GM12878 (cell line): ENCODE results near the gene SYCP2. TPM values are rescaled to one million over a fixed set of nuclear protein-coding genes. Genes with fewer than 3 reads are reported as not detected.

Experiments used
- ATAC-seq: fragments of 200-7000 bp; cut with Tn5 transposase; 3 replicates; pipeline ENCODE4 v1.9.1; 2020; ENCODE audit warnings: mild to moderate bottlenecking, moderate library complexity
- BruUV-seq: library from RNA; stranded (reverse); fragments of 400-500 nt; replicated peaks from 2 replicates; lab custom pipeline; 2021; lab: Mats Ljungman, UMichigan
- CTCF ChIA-PET: fragments of 300-600 bp; sonication (Branson Sonifier 250); formaldehyde crosslinking; extraction: SDS; loops from one replicate; lab custom pipeline; 2021; ENCODE audit warnings: inconsistent platforms; lab: Yijun Ruan, JAX
- POLR2A ChIA-PET: fragments of 350-600 bp; formaldehyde crosslinking; extraction: SDS; loops from one replicate; lab custom pipeline; 2021; ENCODE audit warnings: inconsistent platforms; lab: Charles Lee
- RAD21 ChIA-PET: fragments of 300-600 bp; sonication (Branson Sonifier 250); formaldehyde crosslinking; loops from one replicate; lab custom pipeline; 2023; ENCODE audit warnings: antibody characterized with exemption; ENCODE audit not compliant: unreplicated experiment; lab: Charles Lee
- SMC1A ChIA-PET: fragments of 300-600 bp; sonication (Branson Sonifier 250); formaldehyde crosslinking; loops from one replicate; lab custom pipeline; 2023; ENCODE audit not compliant: unreplicated experiment, uncharacterized antibody; lab: Charles Lee
- DNase-seq: peaks from one replicate; pipeline ENCODE4 v3.0.0-alpha.2; 2011; ENCODE audit warnings: low read depth, low spot score
- FAIRE-seq: peaks from 3 replicates; lab custom pipeline; 2011; peaks lifted over from hg19 to GRCh38; lab: Jason Lieb, UNC
- H2AFZ ChIP-seq: 2 replicates; pipeline ENCODE4 v1.6.0; 2011; ENCODE audit warnings: low read depth, low read length, control low read depth; ENCODE audit not compliant: control insufficient read depth
- H3K27ac ChIP-seq: 2 replicates; pipeline ENCODE4 v1.5.1; 2011; ENCODE audit warnings: control low read depth; ENCODE audit not compliant: control insufficient read depth, insufficient read depth
- H3K27me3 ChIP-seq, 2 experiments: replicated peaks in 1 of 2; 2 replicates each; pipeline versions ENCODE4 v1.6.0 to v1.6.1; 2011; ENCODE audit warnings: low read length in 1 of 2; ENCODE audit not compliant: control insufficient read depth in 2 of 2, insufficient read depth in 2 of 2
- H3K36me3 ChIP-seq, 2 experiments: 2 replicates each; pipeline ENCODE4 v1.5.1; 2011; ENCODE audit warnings: low read length in 1 of 2; ENCODE audit not compliant: control insufficient read depth in 2 of 2, insufficient read depth in 2 of 2
- H3K4me1 ChIP-seq: 2 replicates; pipeline ENCODE4 v1.6.1; 2011; ENCODE audit warnings: mild to moderate bottlenecking, low read length, moderate library complexity, mixed read lengths; ENCODE audit not compliant: control insufficient read depth, insufficient read depth
- H3K4me2 ChIP-seq: 2 replicates; pipeline ENCODE4 v1.6.0; 2011; ENCODE audit warnings: control low read depth; ENCODE audit not compliant: control insufficient read depth, insufficient read depth
- H3K4me3 ChIP-seq: fragments of 200-600 bp; sonication (generic); 2 replicates; pipeline ENCODE4 v1.5.1; 2016
- H3K79me2 ChIP-seq: 2 replicates; pipeline ENCODE4 v1.6.0; 2011; ENCODE audit warnings: low read length; ENCODE audit not compliant: control insufficient read depth, insufficient read depth
- H3K9ac ChIP-seq: 2 replicates; pipeline ENCODE4 v1.8.0; 2011; ENCODE audit warnings: low read length, control low read depth, mixed read lengths; ENCODE audit not compliant: control insufficient read depth, insufficient read depth
- H3K9me3 ChIP-seq: replicated peaks from 3 replicates; pipeline ENCODE4 v1.5.1; 2011; ENCODE audit warnings: mild to moderate bottlenecking, low read length; ENCODE audit not compliant: control insufficient read depth, insufficient read depth
- H4K20me1 ChIP-seq: 2 replicates; pipeline ENCODE4 v1.6.0; 2011; ENCODE audit not compliant: control insufficient read depth, insufficient read depth
- BACH1 ChIP-seq: fragments of 450-650 bp; IDR thresholded peaks from 2 replicates; pipeline ENCODE4 v1.6.1; 2017; ENCODE audit warnings: mild to moderate bottlenecking, borderline replicate concordance
- CHD4 ChIP-seq: fragments of 200-600 bp; sonication (generic); IDR thresholded peaks from 2 replicates; pipeline ENCODE4 v1.6.1; 2016; ENCODE audit warnings: mild to moderate bottlenecking
- CREB1 ChIP-seq: IDR thresholded peaks from 2 replicates; pipeline ENCODE4 v1.6.1; 2012; ENCODE audit warnings: low read depth, mild to moderate bottlenecking, inconsistent platforms
- LARP7 ChIP-seq: fragments of 450-650 bp; IDR thresholded peaks from 2 replicates; pipeline ENCODE4 v1.6.1; 2017; ENCODE audit warnings: mild to moderate bottlenecking
- MLLT1 ChIP-seq: fragments of 450-650 bp; IDR thresholded peaks from 2 replicates; pipeline ENCODE4 v1.6.1; 2016; ENCODE audit warnings: mild to moderate bottlenecking
- MTA3 ChIP-seq: IDR thresholded peaks from 2 replicates; pipeline ENCODE4 v1.6.1; 2012; ENCODE audit warnings: low read length, inconsistent platforms, borderline replicate concordance
- NBN ChIP-seq: fragments of 450-650 bp; IDR thresholded peaks from 2 replicates; pipeline ENCODE4 v1.6.1; 2016
- RB1 ChIP-seq: fragments of 450-650 bp; formaldehyde crosslinking; IDR thresholded peaks from 2 replicates; pipeline ENCODE4 v1.6.1; 2017; ENCODE audit warnings: mild to moderate bottlenecking, borderline replicate concordance
- RELA ChIP-seq: fragments of 450-650 bp; IDR thresholded peaks from 2 replicates; pipeline ENCODE4 v1.8.0; 2014; ENCODE audit warnings: borderline replicate concordance; ENCODE audit not compliant: partially characterized antibody
- RELB ChIP-seq: fragments of 450-650 bp; IDR thresholded peaks from 2 replicates; pipeline ENCODE4 v1.6.1; 2017; ENCODE audit warnings: low read depth, mild to moderate bottlenecking, moderate library complexity
- SREBF1 ChIP-seq: IDR thresholded peaks from 2 replicates; pipeline ENCODE4 v1.6.1; 2012; ENCODE audit warnings: mild to moderate bottlenecking, low read length
- YY1 ChIP-seq: IDR thresholded peaks from 2 replicates; pipeline ENCODE4 v1.6.1; 2011; ENCODE audit warnings: low read depth, mild to moderate bottlenecking, low read length
- ZBTB11 ChIP-seq: fragments of 450-650 bp; formaldehyde crosslinking; IDR thresholded peaks from 2 replicates; pipeline ENCODE4 v1.5.0; 2022; ENCODE audit warnings: mild to moderate bottlenecking, missing genetic modification characterization
- ZNF592 ChIP-seq: fragments of 450-650 bp; IDR thresholded peaks from 2 replicates; pipeline ENCODE4 v1.6.1; 2017; ENCODE audit warnings: mild to moderate bottlenecking, moderate library complexity
- WGBS: methylation state at CpG from one replicate; pipeline ENCODE4 v1.1.6; 2016; ENCODE audit warnings: low lambda C conversion rate; ENCODE audit not compliant: insufficient replicate concordance, insufficient coverage; ENCODE audit errors: missing lambda C conversion rate; 5-methylcytosine and 5-hydroxymethylcytosine counted together
- in situ Hi-C: fragments of 300-500 bp; cut with MboI; formaldehyde crosslinking; loops from 9 replicates; pipeline ENCODE4 v1.14.3; 2018; ENCODE audit warnings: mixed read lengths
- intact Hi-C: fragments of 100-400 bp; cut with micrococcal nuclease; formaldehyde crosslinking; loops from one replicate; pipeline ENCODE4 v1.14.2; 2022; ENCODE audit not compliant: unreplicated experiment
- polyA plus RNA-seq, 11 experiments: library from polyadenylated mRNA; depleted of rRNA in 4 of 11; unstranded in 6 of 11; stranded (reverse) in 5 of 11; fragments of >200 nt; fragmentation: Nextera tagmentation in 4 of 11; fragmentation: Illumina TruSeq in 1 of 11; extraction: Ambion mirVana in 4 of 11; extraction: Trizol in 1 of 11; gene quantifications; 1 replicate in 1 of 11; 2 replicates in 10 of 11; pipeline versions ENCODE4 v1.2.1 to v1.2.3, GENCODE V29; 2011 to 2016; ENCODE audit warnings: inconsistent platforms in 2 of 11, missing spikeins in 2 of 11, low read depth in 1 of 11
- total RNA-seq, 4 experiments: library from RNA; depleted of rRNA in 3 of 4; stranded (reverse); fragments of >200 nt in 3 of 4; fragmentation: Illumina TruSeq in 1 of 4; extraction: Trizol in 1 of 4; gene quantifications; 2 replicates each; pipeline versions ENCODE4 v1.2.1 to v1.2.3, GENCODE V29; 2013 to 2021

Gene SYCP2
- total and polyA plus RNA-seq, 10 of the 15 experiments (the other 5 are each of a cell fraction or from before 2014, with no cell fraction given): 0.01 to 0.18 (median 0.09) TPM; not detected in 2

- no peaks in the 10 kb centered on the region for H4K20me1 ChIP-seq
- no peaks in the 10 kb centered on the region for H3K36me3 ChIP-seq
- ChIA-PET POLR2A (interaction anchor here (1.0 kb wide), 1 partner anchor 9 kb away, joined by 3 read pairs; no protein-coding TSS in a partner anchor), RAD21 (interaction anchor here (1.2 kb wide), 1 partner anchor 47 kb away, joined by 3 read pairs; no protein-coding TSS in a partner anchor), SMC1A (interaction anchor here (2.0 kb wide), 1 partner anchor 47 kb away, joined by 6 read pairs; no protein-coding TSS in a partner anchor), CTCF (interaction anchor here (1.4 kb wide), 1 partner anchor 104 kb away, joined by 3 read pairs; no protein-coding TSS in a partner anchor)
- no peak for FAIRE-seq
- H3K27ac ChIP-seq: no peak overlapping the region
- H3K4me2 ChIP-seq: no peak overlapping the region
- H3K4me1 ChIP-seq: peaks cover 11% of the 10 kb centered on the region
- H2AFZ ChIP-seq: no peak overlapping the region
- no peak for ATAC-seq
- H3K79me2 ChIP-seq: no peaks in the 10 kb centered on the region
- no peak overlapping the region for H3K4me3 ChIP-seq
- BruUV-seq: no TSS peak
- H3K9ac ChIP-seq: no peak overlapping the region
- H3K9me3 ChIP-seq: no peaks in the 10 kb centered on the region
- 40% methylated on average over 5 of the region's 6 CpGs for WGBS
- DNase-seq: no peak
- intact Hi-C loops (no loop called here), in situ Hi-C loops (no loop called here)
- H3K27me3 ChIP-seq: peaks cover 0 to 2% of the 10 kb centered on the region in 2 experiments; a peak in 2 of 4 replicates
- no peak for TF ChIP-seq CHD4
- TF ChIP-seq YY1: no peak
- TF ChIP-seq ZNF592: no peak
- no peak for TF ChIP-seq ZBTB11 (CRISPR knock-in tag)
- no peak for TF ChIP-seq CREB1
- TF ChIP-seq NBN: no peak
- no peak for TF ChIP-seq MTA3
- TF ChIP-seq RELB: no peak
- TF ChIP-seq RB1: no peak
- no peak for TF ChIP-seq MLLT1
- TF ChIP-seq LARP7: no peak
- no peak for TF ChIP-seq RELA
- no peak for TF ChIP-seq SREBF1
- no peak for TF ChIP-seq BACH1
Observed at GRCh38 chr20:59830665-59831023, 102.8 kb downstream of the SYCP2 start.
